GM12878 (cell line): Measurements from ENCODE around the gene DPF3. TPM values are rescaled to one million over a fixed set of nuclear protein-coding genes. Genes with fewer than 3 reads are reported as not detected.
"Not testable (repeated sequence)": the region's sequence is repeated elsewhere in the genome, so short reads cannot be mapped to it uniquely, and the experiment has no call there.

Experiments
- ATAC-seq: fragments of 200-7000 bp; cut with Tn5 transposase; 3 replicates; pipeline ENCODE4 v1.9.1; 2020; ENCODE audit warnings: mild to moderate bottlenecking, moderate library complexity
- BruUV-seq: library from RNA; stranded (reverse); fragments of 400-500 nt; replicated peaks from 2 replicates; lab custom pipeline; 2021; lab: Mats Ljungman, UMichigan
- CTCF ChIA-PET: fragments of 300-600 bp; sonication (Branson Sonifier 250); formaldehyde crosslinking; extraction: SDS; loops from one replicate; lab custom pipeline; 2021; ENCODE audit warnings: inconsistent platforms; lab: Yijun Ruan, JAX
- POLR2A ChIA-PET: fragments of 350-600 bp; formaldehyde crosslinking; extraction: SDS; loops from one replicate; lab custom pipeline; 2021; ENCODE audit warnings: inconsistent platforms; lab: Charles Lee
- RAD21 ChIA-PET: fragments of 300-600 bp; sonication (Branson Sonifier 250); formaldehyde crosslinking; loops from one replicate; lab custom pipeline; 2023; ENCODE audit warnings: antibody characterized with exemption; ENCODE audit not compliant: unreplicated experiment; lab: Charles Lee
- SMC1A ChIA-PET: fragments of 300-600 bp; sonication (Branson Sonifier 250); formaldehyde crosslinking; loops from one replicate; lab custom pipeline; 2023; ENCODE audit not compliant: unreplicated experiment, uncharacterized antibody; lab: Charles Lee
- DNase-seq: peaks from one replicate; pipeline ENCODE4 v3.0.0-alpha.2; 2011; ENCODE audit warnings: low read depth, low spot score
- FAIRE-seq: peaks from 3 replicates; lab custom pipeline; 2011; peaks lifted over from hg19 to GRCh38; lab: Jason Lieb, UNC
- H2AFZ ChIP-seq: 2 replicates; pipeline ENCODE4 v1.6.0; 2011; ENCODE audit warnings: low read depth, low read length, control low read depth; ENCODE audit not compliant: control insufficient read depth
- H3K27ac ChIP-seq: 2 replicates; pipeline ENCODE4 v1.5.1; 2011; ENCODE audit warnings: control low read depth; ENCODE audit not compliant: control insufficient read depth, insufficient read depth
- H3K27me3 ChIP-seq, 2 experiments: replicated peaks in 1 of 2; 2 replicates each; pipeline versions ENCODE4 v1.6.0 to v1.6.1; 2011; ENCODE audit warnings: low read length in 1 of 2; ENCODE audit not compliant: control insufficient read depth in 2 of 2, insufficient read depth in 2 of 2
- H3K36me3 ChIP-seq, 2 experiments: 2 replicates each; pipeline ENCODE4 v1.5.1; 2011; ENCODE audit warnings: low read length in 1 of 2; ENCODE audit not compliant: control insufficient read depth in 2 of 2, insufficient read depth in 2 of 2
- H3K4me1 ChIP-seq: 2 replicates; pipeline ENCODE4 v1.6.1; 2011; ENCODE audit warnings: mild to moderate bottlenecking, low read length, moderate library complexity, mixed read lengths; ENCODE audit not compliant: control insufficient read depth, insufficient read depth
- H3K4me2 ChIP-seq: 2 replicates; pipeline ENCODE4 v1.6.0; 2011; ENCODE audit warnings: control low read depth; ENCODE audit not compliant: control insufficient read depth, insufficient read depth
- H3K4me3 ChIP-seq: fragments of 200-600 bp; sonication (generic); 2 replicates; pipeline ENCODE4 v1.5.1; 2016
- H3K79me2 ChIP-seq: 2 replicates; pipeline ENCODE4 v1.6.0; 2011; ENCODE audit warnings: low read length; ENCODE audit not compliant: control insufficient read depth, insufficient read depth
- H3K9ac ChIP-seq: 2 replicates; pipeline ENCODE4 v1.8.0; 2011; ENCODE audit warnings: low read length, control low read depth, mixed read lengths; ENCODE audit not compliant: control insufficient read depth, insufficient read depth
- H3K9me3 ChIP-seq: replicated peaks from 3 replicates; pipeline ENCODE4 v1.5.1; 2011; ENCODE audit warnings: mild to moderate bottlenecking, low read length; ENCODE audit not compliant: control insufficient read depth, insufficient read depth
- H4K20me1 ChIP-seq: 2 replicates; pipeline ENCODE4 v1.6.0; 2011; ENCODE audit not compliant: control insufficient read depth, insufficient read depth
- CREB1 ChIP-seq: IDR thresholded peaks from 2 replicates; pipeline ENCODE4 v1.6.1; 2012; ENCODE audit warnings: low read depth, mild to moderate bottlenecking, inconsistent platforms
- KDM1A ChIP-seq: fragments of 200-600 bp; sonication (generic); IDR thresholded peaks from 2 replicates; pipeline ENCODE4 v1.6.1; 2016; ENCODE audit warnings: borderline replicate concordance
- PML ChIP-seq: IDR thresholded peaks from 2 replicates; pipeline ENCODE4 v1.6.1; 2012; ENCODE audit warnings: low read length, inconsistent platforms
- SREBF1 ChIP-seq: IDR thresholded peaks from 2 replicates; pipeline ENCODE4 v1.6.1; 2012; ENCODE audit warnings: mild to moderate bottlenecking, low read length
- WGBS: methylation state at CpG from one replicate; pipeline ENCODE4 v1.1.6; 2016; ENCODE audit warnings: low lambda C conversion rate; ENCODE audit not compliant: insufficient replicate concordance, insufficient coverage; ENCODE audit errors: missing lambda C conversion rate; 5-methylcytosine and 5-hydroxymethylcytosine counted together
- in situ Hi-C: fragments of 300-500 bp; cut with MboI; formaldehyde crosslinking; loops from 9 replicates; pipeline ENCODE4 v1.14.3; 2018; ENCODE audit warnings: mixed read lengths
- intact Hi-C: fragments of 100-400 bp; cut with micrococcal nuclease; formaldehyde crosslinking; loops from one replicate; pipeline ENCODE4 v1.14.2; 2022; ENCODE audit not compliant: unreplicated experiment
- polyA plus RNA-seq, 11 experiments: library from polyadenylated mRNA; depleted of rRNA in 4 of 11; unstranded in 6 of 11; stranded (reverse) in 5 of 11; fragments of >200 nt; fragmentation: Nextera tagmentation in 4 of 11; fragmentation: Illumina TruSeq in 1 of 11; extraction: Ambion mirVana in 4 of 11; extraction: Trizol in 1 of 11; gene quantifications; 1 replicate in 1 of 11; 2 replicates in 10 of 11; pipeline versions ENCODE4 v1.2.1 to v1.2.3, GENCODE V29; 2011 to 2016; ENCODE audit warnings: inconsistent platforms in 2 of 11, missing spikeins in 2 of 11, low read depth in 1 of 11
- total RNA-seq, 4 experiments: library from RNA; depleted of rRNA in 3 of 4; stranded (reverse); fragments of >200 nt in 3 of 4; fragmentation: Illumina TruSeq in 1 of 4; extraction: Trizol in 1 of 4; gene quantifications; 2 replicates each; pipeline versions ENCODE4 v1.2.1 to v1.2.3, GENCODE V29; 2013 to 2021
- TF ChIP-seq, protein P1 (sequence below): fragments of 450-650 bp; IDR thresholded peaks from 2 replicates; pipeline ENCODE4 v1.6.1; 2016; ENCODE audit warnings: mild to moderate bottlenecking

DPF3 gene
- total and polyA plus RNA-seq, 10 of the 15 experiments (the other 5 are each of a cell fraction or from before 2014, with no cell fraction given) = 0.69 to 8.0 (median 2.2) TPM

DNA sequence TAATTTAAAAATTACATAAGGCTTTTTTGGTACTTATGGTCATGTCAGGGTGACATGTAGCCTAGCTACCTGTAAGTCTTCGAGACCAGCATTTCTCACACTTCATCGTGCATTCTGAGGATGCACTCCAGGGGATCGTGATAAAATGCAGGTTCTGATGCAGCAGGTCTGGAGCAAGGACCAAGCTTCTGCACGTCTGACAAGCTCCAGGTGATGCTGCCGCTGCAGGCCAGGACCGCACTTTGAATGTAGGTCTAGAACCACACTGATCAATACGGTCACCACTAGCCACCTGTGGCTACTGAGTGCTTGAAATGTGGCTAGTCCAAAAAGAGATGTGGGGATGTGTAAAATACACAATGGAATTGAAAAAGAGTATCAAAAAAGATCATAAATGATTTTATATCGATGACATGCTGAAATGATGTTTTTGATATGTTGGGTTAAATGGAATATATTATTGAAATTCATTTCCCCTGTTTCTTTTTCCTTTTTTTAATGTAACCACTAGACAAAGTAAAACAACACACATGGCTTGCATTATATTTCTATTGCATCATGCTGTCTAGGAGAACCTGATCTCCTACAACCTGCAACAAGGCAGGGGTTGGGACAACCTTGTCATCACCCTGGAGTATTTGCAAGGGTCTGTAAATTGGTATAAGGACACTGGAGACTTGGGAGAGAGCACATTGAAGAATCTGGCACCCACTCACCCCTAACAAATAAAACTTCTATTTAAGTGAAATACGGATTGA, 142.4 kb downstream of the DPF3 start:
- CTCF ChIA-PET = no interaction called here
- no peak for ATAC-seq
- FAIRE-seq = no peak
- SMC1A ChIA-PET = interaction anchor here (0.6 kb wide), 1 partner anchor 163 kb away, joined by 3 read pairs; no protein-coding TSS in a partner anchor
- H3K9me3 ChIP-seq = no peaks in the 10 kb centered on the region; the same call in 2 of the 3 replicates
- WGBS = 59% methylated on average over 9 of the region's 9 CpGs
- H3K27me3 ChIP-seq = no peaks in the 10 kb centered on the region
- RAD21 ChIA-PET = interaction anchor here (1.1 kb wide), 1 partner anchor 237 kb away, joined by 3 read pairs; no protein-coding TSS in a partner anchor
- no peak overlapping the region for H2AFZ ChIP-seq
- no TSS peak for BruUV-seq
- H3K27ac ChIP-seq = no peak overlapping the region
- TF ChIP-seq SREBF1 (no peak), PML (no peak), CREB1 (no peak), KDM1A (no peak)
- TF ChIP-seq, protein P1, sequence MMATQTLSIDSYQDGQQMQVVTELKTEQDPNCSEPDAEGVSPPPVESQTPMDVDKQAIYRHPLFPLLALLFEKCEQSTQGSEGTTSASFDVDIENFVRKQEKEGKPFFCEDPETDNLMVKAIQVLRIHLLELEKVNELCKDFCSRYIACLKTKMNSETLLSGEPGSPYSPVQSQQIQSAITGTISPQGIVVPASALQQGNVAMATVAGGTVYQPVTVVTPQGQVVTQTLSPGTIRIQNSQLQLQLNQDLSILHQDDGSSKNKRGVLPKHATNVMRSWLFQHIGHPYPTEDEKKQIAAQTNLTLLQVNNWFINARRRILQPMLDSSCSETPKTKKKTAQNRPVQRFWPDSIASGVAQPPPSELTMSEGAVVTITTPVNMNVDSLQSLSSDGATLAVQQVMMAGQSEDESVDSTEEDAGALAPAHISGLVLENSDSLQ = no peak
- no peaks in the 10 kb centered on the region for H3K4me1 ChIP-seq
- H3K4me3 ChIP-seq = no peak overlapping the region
- H4K20me1 ChIP-seq = no peaks in the 10 kb centered on the region
- intact Hi-C loops = no loop called here
- H3K36me3 ChIP-seq = no peaks in the 10 kb centered on the region; a peak in 1 of 4 replicates
- no peaks in the 10 kb centered on the region for H3K79me2 ChIP-seq
- no peak overlapping the region for H3K4me2 ChIP-seq
- no peak for DNase-seq
- POLR2A ChIA-PET = interaction anchor here (0.7 kb wide), 2 partner anchors 20 to 1554 kb away, joined by 3 to 8 read pairs; no protein-coding TSS in a partner anchor
- H3K9ac ChIP-seq = no peak overlapping the region
- in situ Hi-C loops = no loop called here

DNA sequence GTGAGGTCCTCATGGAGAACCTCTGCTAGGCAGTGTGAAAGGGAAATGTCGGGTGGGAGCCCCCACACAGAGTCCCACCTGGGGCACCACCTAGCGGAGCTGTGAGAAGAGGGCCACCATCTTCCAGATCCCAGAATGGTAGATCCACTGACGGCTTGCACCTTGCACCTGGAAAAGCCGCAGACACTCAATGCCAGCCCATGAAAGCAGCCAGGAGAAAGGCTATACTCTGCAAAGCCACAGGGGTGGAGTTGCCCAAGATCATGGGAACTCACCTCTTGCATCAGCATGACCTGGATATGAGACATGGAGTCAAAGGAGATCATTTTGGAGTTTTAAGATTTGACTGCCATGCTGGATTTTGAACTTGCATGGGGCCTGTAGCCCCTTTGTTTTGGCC, 145.0 kb downstream of the DPF3 start:
- WGBS = 79% methylated on average over 4 of the region's 4 CpGs
- FAIRE-seq, SMC1A ChIA-PET, H4K20me1 ChIP-seq, RAD21 ChIA-PET, H3K4me1 ChIP-seq, H3K4me2 ChIP-seq, H3K36me3 ChIP-seq, H3K9ac ChIP-seq, intact Hi-C loops, DNase-seq, POLR2A ChIA-PET, BruUV-seq, H3K9me3 ChIP-seq, in situ Hi-C loops, CTCF ChIA-PET, H3K4me3 ChIP-seq, H3K79me2 ChIP-seq, H2AFZ ChIP-seq, H3K27me3 ChIP-seq, ATAC-seq, H3K27ac ChIP-seq: not testable (repeated sequence)
